ENCODE measurements around the gene TFAP2D.

The TFAP2D gene

DNA sequence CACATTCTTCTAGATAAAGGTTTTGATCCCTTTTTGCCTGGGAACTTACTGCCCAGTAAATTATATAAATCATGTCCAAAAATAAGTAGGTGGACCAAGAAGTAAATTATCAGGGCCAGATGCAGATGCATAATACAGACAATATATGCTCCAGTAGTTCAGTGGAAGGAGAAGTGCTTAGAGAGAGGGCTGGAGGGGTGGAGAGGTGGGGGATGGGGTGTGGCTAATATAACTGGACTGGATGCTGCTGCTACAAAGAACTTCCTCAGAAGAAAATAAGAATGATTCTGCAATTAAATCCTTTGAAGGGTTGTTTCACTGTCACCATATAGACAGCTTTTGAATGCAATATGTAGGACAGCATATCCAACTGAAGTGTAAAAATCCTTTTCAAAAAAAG, 14.8 kb upstream of the TFAP2D start:
- H3K4me3 ChIP-seq (ENCODE audit: low read length), result no peak overlapping the region
- TF ChIP-seq, protein P1, sequence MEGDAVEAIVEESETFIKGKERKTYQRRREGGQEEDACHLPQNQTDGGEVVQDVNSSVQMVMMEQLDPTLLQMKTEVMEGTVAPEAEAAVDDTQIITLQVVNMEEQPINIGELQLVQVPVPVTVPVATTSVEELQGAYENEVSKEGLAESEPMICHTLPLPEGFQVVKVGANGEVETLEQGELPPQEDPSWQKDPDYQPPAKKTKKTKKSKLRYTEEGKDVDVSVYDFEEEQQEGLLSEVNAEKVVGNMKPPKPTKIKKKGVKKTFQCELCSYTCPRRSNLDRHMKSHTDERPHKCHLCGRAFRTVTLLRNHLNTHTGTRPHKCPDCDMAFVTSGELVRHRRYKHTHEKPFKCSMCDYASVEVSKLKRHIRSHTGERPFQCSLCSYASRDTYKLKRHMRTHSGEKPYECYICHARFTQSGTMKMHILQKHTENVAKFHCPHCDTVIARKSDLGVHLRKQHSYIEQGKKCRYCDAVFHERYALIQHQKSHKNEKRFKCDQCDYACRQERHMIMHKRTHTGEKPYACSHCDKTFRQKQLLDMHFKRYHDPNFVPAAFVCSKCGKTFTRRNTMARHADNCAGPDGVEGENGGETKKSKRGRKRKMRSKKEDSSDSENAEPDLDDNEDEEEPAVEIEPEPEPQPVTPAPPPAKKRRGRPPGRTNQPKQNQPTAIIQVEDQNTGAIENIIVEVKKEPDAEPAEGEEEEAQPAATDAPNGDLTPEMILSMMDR (IDR thresholded peaks at IDR 0.05; ENCODE audit: insufficient read depth, low read depth, low read length, missing control alignments), result no peak
- no peak for DNase-seq (ENCODE audit: low read depth)

- DNase-seq (ENCODE audit: low read depth), result peak; percentile 5
- no peak overlapping the region for H3K4me3 ChIP-seq (ENCODE audit: low read length)
- TF ChIP-seq, protein P1 (IDR thresholded peaks at IDR 0.05; ENCODE audit: insufficient read depth, low read depth, low read length, missing control alignments), result no peak
These were observed 14.1 kb upstream of the TFAP2D start for GRCh38 chr6:50699051-50699775.

DNA sequence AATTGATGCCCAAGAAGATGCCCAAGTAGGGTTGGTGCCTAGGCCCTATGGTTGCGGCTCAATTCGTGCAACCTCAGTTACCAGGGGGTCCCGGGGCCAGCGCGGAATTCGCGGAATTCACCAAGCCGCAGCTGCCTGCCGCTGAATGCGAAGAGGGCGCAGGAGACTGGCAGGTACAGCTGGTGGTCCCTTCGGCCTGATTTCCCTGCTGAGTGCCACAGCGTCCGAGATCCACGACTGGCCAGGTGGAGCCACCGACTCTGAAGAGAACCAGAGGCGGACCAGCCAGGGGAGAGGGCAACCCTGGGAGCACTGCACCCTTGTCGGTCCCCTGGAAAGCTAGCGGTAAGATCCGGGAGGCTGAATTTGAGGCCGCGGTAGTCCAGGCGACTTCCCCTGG, 6.8 kb upstream of the TFAP2D start:
- no peak for DNase-seq (ENCODE audit: low read depth)
- TF ChIP-seq, protein P1 (IDR thresholded peaks at IDR 0.05; ENCODE audit: insufficient read depth, low read depth, low read length, missing control alignments), result no peak
- H3K4me3 ChIP-seq (ENCODE audit: low read length), result no peak overlapping the region

DNA sequence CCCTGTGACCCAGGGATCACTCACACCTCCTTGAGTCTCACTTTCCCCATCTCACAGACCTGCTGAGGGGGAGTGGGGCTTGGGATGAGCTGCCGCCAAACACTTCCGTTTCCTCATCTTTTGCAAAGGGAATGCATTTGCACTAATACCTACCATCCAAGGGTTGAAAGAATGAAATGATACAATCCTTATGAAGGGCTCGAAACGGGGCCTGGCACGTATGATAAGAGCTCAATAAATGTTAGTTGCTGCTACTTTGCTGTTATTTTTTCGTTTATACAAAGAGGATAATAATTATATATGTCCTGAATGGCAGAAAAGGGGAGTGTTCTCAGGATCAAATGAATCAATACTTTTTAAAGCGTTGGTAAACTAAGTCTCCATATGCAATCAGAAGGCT, 6.1 kb upstream of the TFAP2D start:
- TF ChIP-seq, protein P1 (IDR thresholded peaks at IDR 0.05; ENCODE audit: insufficient read depth, low read depth, low read length, missing control alignments), result no peak
- no peak overlapping the region for H3K4me3 ChIP-seq (ENCODE audit: low read length)
- no peak for DNase-seq (ENCODE audit: low read depth)

DNA sequence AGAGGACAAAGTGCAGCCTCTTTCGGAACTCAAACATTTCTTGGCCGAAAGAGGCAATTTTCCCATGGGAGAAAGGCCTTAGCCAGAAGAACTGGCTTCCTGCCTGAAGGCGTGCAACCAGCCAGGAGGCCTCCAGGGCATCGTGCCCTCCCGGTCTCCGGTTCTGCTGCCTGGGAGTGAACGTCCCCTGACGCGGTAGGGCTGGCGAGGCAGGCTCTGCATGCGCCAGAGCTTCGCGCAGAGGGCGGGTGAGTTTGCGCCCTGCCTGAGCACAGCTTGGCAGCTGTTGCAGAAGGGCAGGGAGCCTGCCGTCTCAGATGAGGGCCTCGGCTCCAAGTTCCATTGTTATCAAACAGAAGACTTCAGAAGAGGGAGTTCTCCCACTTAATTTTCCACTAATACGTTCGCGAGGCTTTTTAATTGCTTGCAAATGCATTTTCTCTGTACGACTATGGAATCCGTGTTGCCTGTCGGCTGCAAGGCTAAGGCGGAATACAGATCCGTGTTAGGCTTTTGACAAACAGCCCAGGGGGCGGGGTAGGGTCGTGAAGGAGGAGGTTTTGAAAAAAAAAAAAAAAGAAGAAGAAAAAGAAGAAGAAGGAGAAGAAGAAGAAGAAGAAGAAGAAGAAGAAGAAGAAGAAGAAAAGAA, 5.5 kb upstream of the TFAP2D start:
- TF ChIP-seq, protein P1 (IDR thresholded peaks at IDR 0.05; ENCODE audit: insufficient read depth, low read depth, low read length, missing control alignments), result no peak
- DNase-seq (ENCODE audit: low read depth), result no peak
- no peak overlapping the region for H3K4me3 ChIP-seq (ENCODE audit: low read length)

- TF ChIP-seq, protein P1 (IDR thresholded peaks at IDR 0.05; ENCODE audit: insufficient read depth, low read depth, low read length, missing control alignments), result no peak
These were observed 4.5 kb upstream of the TFAP2D start for GRCh38 chr6:50708664-50709365.

More at GRCh38 chr6:50708664-50709365, 4.5 kb upstream of the TFAP2D start:
- H3K4me3 ChIP-seq (ENCODE audit: low read length), result no peak overlapping the region
- no peak for DNase-seq (ENCODE audit: low read depth)

Measured in epithelial cell of esophagus (primary cell).